HEK293 (cell line): ENCODE data around the gene NT5C2.

Source experiments
- CTCF ChIA-PET: fragments of 350-600 bp; formaldehyde crosslinking; extraction: SDS; loops from one replicate; lab custom pipeline; 2021; ENCODE audit warnings: antibody characterized with exemption; lab: Yijun Ruan, JAX
- POLR2A ChIA-PET: fragments of 300-600 bp; formaldehyde crosslinking; extraction: SDS; loops from one replicate; lab custom pipeline; 2020; ENCODE audit warnings: antibody characterized with exemption, inconsistent platforms; lab: Yijun Ruan, JAX
- H3K27ac ChIP-seq: fragments of 200-500 bp; sonication (Bioruptor generic); 2 replicates; pipeline ENCODE4 v1.5.1; 2014; ENCODE audit warnings: low read depth, low read length, control low read depth, inconsistent platforms; ENCODE audit errors: extremely low read depth
- H3K36me3 ChIP-seq, 2 experiments: fragments of 200-500 bp in 1 of 2; sonication (Bioruptor generic) in 1 of 2; 1 replicate in 1 of 2; 2 replicates in 1 of 2; pipeline ENCODE4 v1.5.1; 2014 to 2017; ENCODE audit warnings: inconsistent platforms in 2 of 2, low read length in 2 of 2; ENCODE audit not compliant: control insufficient read depth in 2 of 2, insufficient read depth in 1 of 2
- H3K4me1 ChIP-seq: fragments of 200-500 bp; sonication (Bioruptor generic); 2 replicates; pipeline ENCODE4 v1.5.1; 2014; ENCODE audit warnings: mild to moderate bottlenecking, low read length, inconsistent platforms; ENCODE audit not compliant: control insufficient read depth, insufficient read depth
- H3K4me3 ChIP-seq: 2 replicates; pipeline ENCODE4 v1.5.1; 2011; ENCODE audit warnings: low read depth, mild to moderate bottlenecking, control low read depth, low read length, moderate library complexity
- H3K9me3 ChIP-seq: fragments of 200-500 bp; sonication (Bioruptor generic); 2 replicates; pipeline ENCODE4 v1.5.1; 2014; ENCODE audit warnings: low read depth, low read length, inconsistent platforms; ENCODE audit not compliant: control insufficient read depth, insufficient read depth
- AEBP2 ChIP-seq: fragments of 450-650 bp; formaldehyde crosslinking; IDR thresholded peaks from 2 replicates; pipeline ENCODE4 v1.5.1; 2016; ENCODE audit warnings: missing biosample characterization, missing genetic modification characterization, borderline replicate concordance
- EGR2 ChIP-seq: fragments of 450-650 bp; formaldehyde crosslinking; IDR thresholded peaks from 2 replicates; pipeline ENCODE4 v1.5.1; 2016; ENCODE audit warnings: low read depth, missing biosample characterization, missing genetic modification characterization
- GFI1B ChIP-seq: fragments of 450-650 bp; formaldehyde crosslinking; IDR thresholded peaks from 2 replicates; pipeline ENCODE4 v1.5.1; 2016; ENCODE audit warnings: missing biosample characterization, missing genetic modification characterization
- HOXA7 ChIP-seq: sonication (generic); formaldehyde crosslinking; IDR thresholded peaks from 2 replicates; pipeline ENCODE4 v1.8.1; 2022; ENCODE audit warnings: missing genetic modification reagents, borderline replicate concordance
- KLF10 ChIP-seq: fragments of 450-650 bp; IDR thresholded peaks from 2 replicates; pipeline ENCODE4 v1.5.1; 2018; ENCODE audit warnings: missing biosample characterization, mild to moderate bottlenecking, missing genetic modification characterization
- PRDM2 ChIP-seq: fragments of 450-650 bp; formaldehyde crosslinking; IDR thresholded peaks from 2 replicates; pipeline ENCODE4 v1.5.1; 2016; ENCODE audit warnings: missing biosample characterization, missing genetic modification characterization, borderline replicate concordance
- REPIN1 ChIP-seq: fragments of 450-650 bp; formaldehyde crosslinking; IDR thresholded peaks from 2 replicates; pipeline ENCODE4 v1.5.1; 2017; ENCODE audit warnings: missing biosample characterization, missing genetic modification characterization, low read depth
- SCRT2 ChIP-seq: fragments of 450-650 bp; formaldehyde crosslinking; IDR thresholded peaks from 2 replicates; pipeline ENCODE4 v1.5.1; 2016; ENCODE audit warnings: missing biosample characterization, missing genetic modification characterization
- SETDB1 ChIP-seq: IDR thresholded peaks from one replicate; pipeline ENCODE4 v1.6.1; 2017; ENCODE audit warnings: mild to moderate bottlenecking, low read length, moderate library complexity, mixed read lengths; ENCODE audit not compliant: insufficient read length
- ZNF155 ChIP-seq: fragments of 450-650 bp; formaldehyde crosslinking; IDR thresholded peaks from 2 replicates; pipeline ENCODE4 v1.5.1; 2016; ENCODE audit warnings: missing biosample characterization, missing genetic modification characterization
- ZNF157 ChIP-seq: fragments of 450-650 bp; formaldehyde crosslinking; IDR thresholded peaks from 2 replicates; pipeline ENCODE4 v1.5.1; 2016; ENCODE audit warnings: missing biosample characterization, missing genetic modification characterization
- ZNF169 ChIP-seq: fragments of 450-650 bp; formaldehyde crosslinking; IDR thresholded peaks from 2 replicates; pipeline ENCODE4 v1.5.1; 2016; ENCODE audit warnings: missing biosample characterization, missing genetic modification characterization
- ZNF202 ChIP-seq: fragments of 450-650 bp; formaldehyde crosslinking; IDR thresholded peaks from 2 replicates; pipeline ENCODE4 v1.5.1; 2016; ENCODE audit warnings: missing biosample characterization, missing genetic modification characterization, borderline replicate concordance
- ZNF211 ChIP-seq: fragments of 450-650 bp; formaldehyde crosslinking; IDR thresholded peaks from 2 replicates; pipeline ENCODE4 v1.5.1; 2016; ENCODE audit warnings: low read depth, missing biosample characterization, missing genetic modification characterization
- ZNF24 ChIP-seq: fragments of 450-650 bp; formaldehyde crosslinking; IDR thresholded peaks from 2 replicates; pipeline ENCODE4 v1.5.1; 2016; ENCODE audit warnings: missing biosample characterization, missing genetic modification characterization
- ZNF335 ChIP-seq: fragments of 450-650 bp; formaldehyde crosslinking; conservative IDR thresholded peaks from 2 replicates; pipeline ENCODE4 v1.5.1; 2016; ENCODE audit warnings: missing biosample characterization, missing genetic modification characterization
- ZNF354C ChIP-seq: fragments of 450-650 bp; formaldehyde crosslinking; IDR thresholded peaks from 2 replicates; pipeline ENCODE4 v1.5.1; 2016; ENCODE audit warnings: missing biosample characterization, missing genetic modification characterization, low read depth, borderline replicate concordance
- ZNF366 ChIP-seq: fragments of 450-650 bp; formaldehyde crosslinking; conservative IDR thresholded peaks from 2 replicates; pipeline ENCODE4 v1.5.1; 2016; ENCODE audit warnings: missing biosample characterization, missing genetic modification characterization
- ZNF416 ChIP-seq: fragments of 450-650 bp; formaldehyde crosslinking; IDR thresholded peaks from 2 replicates; pipeline ENCODE4 v1.5.1; 2016; ENCODE audit warnings: missing biosample characterization, missing genetic modification characterization
- ZNF529 ChIP-seq: fragments of 450-650 bp; formaldehyde crosslinking; IDR thresholded peaks from 2 replicates; pipeline ENCODE4 v1.5.1; 2017; ENCODE audit warnings: missing genetic modification characterization, missing biosample characterization; ENCODE audit not compliant: insufficient replicate concordance
- ZNF544 ChIP-seq: fragments of 450-650 bp; formaldehyde crosslinking; IDR thresholded peaks from 2 replicates; pipeline ENCODE4 v1.5.0; 2017; ENCODE audit warnings: missing biosample characterization, missing genetic modification characterization
- ZNF558 ChIP-seq: fragments of 450-650 bp; formaldehyde crosslinking; IDR thresholded peaks from 2 replicates; pipeline ENCODE4 v1.5.1; 2016; ENCODE audit warnings: missing biosample characterization, missing genetic modification characterization
- ZNF596 ChIP-seq: fragments of 450-650 bp; IDR thresholded peaks from 2 replicates; pipeline ENCODE4 v1.5.0; 2018; ENCODE audit warnings: missing biosample characterization, mild to moderate bottlenecking, missing genetic modification characterization, moderate library complexity
- ZNF629 ChIP-seq: fragments of 450-650 bp; formaldehyde crosslinking; IDR thresholded peaks from 2 replicates; pipeline ENCODE4 v1.5.1; 2017; ENCODE audit warnings: missing biosample characterization, missing genetic modification characterization
- ZNF654 ChIP-seq: fragments of 450-650 bp; formaldehyde crosslinking; IDR thresholded peaks from 2 replicates; pipeline ENCODE4 v1.5.1; 2016; ENCODE audit warnings: low read depth, missing biosample characterization, missing genetic modification characterization
- ZNF747 ChIP-seq: fragments of 450-650 bp; formaldehyde crosslinking; IDR thresholded peaks from 2 replicates; pipeline ENCODE4 v1.5.1; 2016; ENCODE audit warnings: missing biosample characterization, missing genetic modification characterization
- ZNF76 ChIP-seq: fragments of 450-650 bp; formaldehyde crosslinking; IDR thresholded peaks from 2 replicates; pipeline ENCODE4; 2016; ENCODE audit warnings: low read depth, missing biosample characterization, missing genetic modification characterization, borderline replicate concordance
- ZNF777 ChIP-seq: fragments of 450-650 bp; formaldehyde crosslinking; IDR thresholded peaks from 2 replicates; pipeline ENCODE4 v1.5.1; 2017; ENCODE audit warnings: missing biosample characterization, missing genetic modification characterization, borderline replicate concordance
- ZNF791 ChIP-seq: fragments of 450-650 bp; formaldehyde crosslinking; IDR thresholded peaks from 2 replicates; pipeline ENCODE4 v1.5.1; 2016; ENCODE audit warnings: missing biosample characterization, missing genetic modification characterization
- ZNF792 ChIP-seq: fragments of 450-650 bp; formaldehyde crosslinking; IDR thresholded peaks from 2 replicates; pipeline ENCODE4 v1.5.1; 2016; ENCODE audit warnings: missing biosample characterization, missing genetic modification characterization

The NT5C2 gene

GRCh38 chr10:103145860-103146466 is 47.1 kb downstream of the NT5C2 start (continued):
- TF ChIP-seq PRDM2 (tag by site-specific recombination): no peak
- no peak for TF ChIP-seq REPIN1 (tag by site-specific recombination)
- no peak for TF ChIP-seq ZNF354C (tag by site-specific recombination)
- no peak for TF ChIP-seq GFI1B (tag by site-specific recombination)
- TF ChIP-seq ZNF155 (tag by site-specific recombination): no peak
- peak; percentile 57; the same call in 1 of the 2 replicates for TF ChIP-seq ZNF366 (tag by site-specific recombination)
- TF ChIP-seq ZNF76 (tag by site-specific recombination): no peak
- TF ChIP-seq SETDB1: peak; percentile 41
- TF ChIP-seq ZNF544 (tag by site-specific recombination): no peak
- no peak for TF ChIP-seq ZNF747 (tag by site-specific recombination)
- no peak for TF ChIP-seq ZNF211
- no peak for TF ChIP-seq AEBP2
- TF ChIP-seq ZNF791 (tag by site-specific recombination): no peak
- TF ChIP-seq ZNF169 (tag by site-specific recombination): no peak
- TF ChIP-seq ZNF529 (tag by site-specific recombination): peak; percentile 31
- no peak for TF ChIP-seq ZNF777
- peak; percentile 42; the same call in 1 of the 2 replicates for TF ChIP-seq ZNF629 (tag by site-specific recombination)
- peak; percentile 69 for TF ChIP-seq SCRT2 (tag by site-specific recombination)
- TF ChIP-seq ZNF596 (tag by site-specific recombination): no peak

- CTCF ChIA-PET: interaction anchor here (0.5 to 1.1 kb wide), 4 partner anchors 14 to 474 kb away, joined by 3 to 5 read pairs (median 4); no protein-coding TSS in a partner anchor
- POLR2A ChIA-PET: no interaction called here
- H3K4me3 ChIP-seq: no peak overlapping the region
- H3K36me3 ChIP-seq: peaks cover 0 to 4% of the 10 kb centered on the region in 2 experiments; a peak in 1 of 3 replicates
- H3K9me3 ChIP-seq: no peaks in the 10 kb centered on the region
- H3K4me1 ChIP-seq: peaks cover 35% of the 10 kb centered on the region
- TF ChIP-seq HOXA7 (CRISPR knock-in tag): no peak
- no peak for TF ChIP-seq ZNF335 (tag by site-specific recombination)
- no peak for TF ChIP-seq ZNF654 (tag by site-specific recombination)
- no peak for TF ChIP-seq ZNF202 (tag by site-specific recombination)
- TF ChIP-seq EGR2 (tag by site-specific recombination): no peak
- TF ChIP-seq GFI1B (tag by site-specific recombination): no peak
- no peak for TF ChIP-seq ZNF558 (tag by site-specific recombination)
- TF ChIP-seq KLF10 (tag by site-specific recombination): no peak
- TF ChIP-seq ZNF416: no peak
- TF ChIP-seq ZNF24 (tag by site-specific recombination): no peak
- no peak for TF ChIP-seq ZNF792 (tag by site-specific recombination)
- no peak for TF ChIP-seq ZNF157 (tag by site-specific recombination)
- TF ChIP-seq, all 188 proteins: peak for 0
- H3K27ac ChIP-seq: no peak overlapping the region
These were observed 48.0 kb downstream of the NT5C2 start for GRCh38 chr10:103145046-103145445.
